GM18508 (cell line): ENCODE data around the gene KRT75.
"Not testable (repeated sequence)": the region's sequence is repeated elsewhere in the genome, so short reads cannot be mapped to it uniquely, and the experiment has no call there.

Experiments used
- ATAC-seq: cut with Tn5 transposase; IDR thresholded peaks from one replicate; pipeline ENCODE4 v1.9.1; 2021; ENCODE audit warnings: moderate number of reproducible peaks; ENCODE audit not compliant: insufficient read depth, unreplicated experiment

The KRT75 gene

GRCh38 chr12:52434081-52434733 lies at the start of gene KRT75:
Gene KRT75, minus strand, starts transcription at chr12:52434371. Its CDS starts 67 bp downstream, at chr12:52434304.
- no peak for ATAC-seq

DNA sequence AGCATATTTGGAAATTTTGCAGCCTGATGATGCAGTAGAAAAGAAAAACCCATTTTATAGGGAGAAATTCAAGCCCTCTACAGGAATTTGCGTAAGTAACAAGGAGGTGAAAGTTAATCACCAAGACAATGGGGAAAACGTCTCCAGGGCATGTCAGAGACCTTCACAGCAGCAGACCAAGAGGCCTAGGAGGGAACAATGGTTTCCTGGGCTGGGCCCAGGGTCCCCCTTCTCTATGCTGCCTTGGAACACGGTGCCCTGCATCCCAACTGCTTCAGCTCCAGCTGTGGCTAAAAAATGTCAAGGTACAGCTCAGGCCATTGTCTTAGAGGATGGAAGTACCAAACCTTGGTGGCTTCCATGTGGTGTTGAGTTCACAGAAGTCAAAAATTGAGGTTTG lies 45.9 kb upstream of the KRT75 start:
- ATAC-seq = no peak

DNA sequence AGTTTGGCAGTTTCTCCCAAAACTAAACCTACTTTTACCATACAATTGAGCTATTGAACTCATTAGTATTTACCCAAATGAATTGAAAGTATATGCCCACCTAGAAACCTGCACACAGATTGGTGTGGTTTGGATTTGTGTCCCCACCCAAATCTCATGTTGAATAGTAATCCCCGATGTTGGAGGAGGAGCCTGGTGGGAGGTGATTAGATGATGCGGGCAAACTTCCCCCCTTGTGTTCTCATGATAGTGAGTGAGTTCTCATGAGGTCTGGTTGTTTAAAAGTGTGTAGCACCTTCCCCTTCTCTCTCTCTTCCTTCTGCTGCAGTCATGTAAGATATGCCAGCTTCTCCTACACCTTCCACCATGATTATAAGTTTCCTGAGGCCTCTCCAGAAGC lies 43.5 kb upstream of the KRT75 start:
- ATAC-seq = no peak

- ATAC-seq = no peak
Measured at GRCh38 chr12:52474212-52474611, 40.0 kb upstream of the KRT75 start.

- ATAC-seq = no peak
Measured at GRCh38 chr12:52473768-52474167, 39.6 kb upstream of the KRT75 start, which contains the start of gene KRT6C. Gene KRT6C, minus strand, starts transcription at chr12:52473805. Its CDS starts 68 bp downstream, at chr12:52473737.

- no peak for ATAC-seq
Measured at GRCh38 chr12:52469853-52470252, 35.7 kb upstream of the KRT75 start.

DNA sequence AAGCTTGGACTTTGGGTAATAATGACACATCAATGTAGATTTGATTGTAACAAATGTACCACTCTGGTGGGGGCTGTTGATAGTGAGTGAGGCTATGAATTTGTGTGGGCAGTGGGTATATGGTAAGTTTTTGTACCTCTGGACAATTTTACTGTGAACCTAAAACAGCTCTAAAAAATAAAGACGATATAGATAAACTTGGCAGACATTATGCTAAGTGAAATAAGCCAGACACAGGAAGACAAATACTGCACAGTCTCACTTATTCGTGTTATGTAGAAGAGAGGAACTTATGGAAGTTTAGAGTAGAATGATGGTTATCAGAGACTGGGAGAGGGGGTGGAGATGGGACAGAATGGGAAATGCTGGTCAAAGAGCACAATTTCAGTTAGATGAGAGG lies 30.7 kb upstream of the KRT75 start:
- ATAC-seq = no peak

DNA sequence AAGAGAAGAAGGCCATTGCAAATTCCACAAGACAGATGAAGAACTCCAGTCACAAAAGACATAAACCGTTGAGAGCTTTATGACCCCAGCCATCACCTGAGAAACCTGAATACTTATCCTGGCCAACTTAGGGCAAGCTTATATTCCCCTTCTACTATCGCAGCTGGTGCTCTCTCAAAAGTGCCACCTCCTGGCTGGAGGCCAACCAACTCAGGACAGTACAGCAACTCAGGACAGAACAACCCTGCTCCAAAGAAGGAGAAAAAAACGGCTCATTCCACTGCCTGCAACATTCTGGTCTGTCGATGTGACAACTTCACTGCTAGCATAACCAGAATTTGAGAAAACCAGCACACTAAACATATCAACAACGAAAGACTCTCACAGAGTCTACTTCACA lies 27.5 kb upstream of the KRT75 start:
- ATAC-seq = no peak

- ATAC-seq = no peak
Measured at GRCh38 chr12:52458861-52459260, 24.7 kb upstream of the KRT75 start.

- ATAC-seq = no peak
Measured at GRCh38 chr12:52455821-52456220, 21.6 kb upstream of the KRT75 start.

GRCh38 chr12:52454411-52455201 lies 20.4 kb upstream of the KRT75 start:
- ATAC-seq = no peak

DNA sequence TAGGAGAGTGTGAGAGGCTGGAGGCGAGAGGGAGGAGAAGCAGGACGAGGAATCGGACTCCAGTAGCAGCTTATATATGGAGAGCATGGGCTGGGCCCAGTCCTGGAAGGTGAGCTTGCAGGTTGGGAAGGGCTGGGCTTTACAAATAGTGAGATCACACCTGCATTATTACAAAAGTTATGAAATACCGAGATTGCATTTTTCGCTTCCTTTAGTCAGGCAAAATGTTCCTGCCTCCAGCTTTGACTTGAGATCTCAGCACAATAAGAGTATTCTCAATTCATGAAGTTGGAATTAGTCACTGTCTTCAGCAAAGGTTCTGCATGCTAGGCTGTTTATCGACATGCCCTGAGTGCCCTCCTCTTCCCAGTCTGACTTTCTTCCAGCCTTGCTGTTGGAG lies 17.9 kb upstream of the KRT75 start, which contains the start of gene KRT6B:
Gene KRT6B (minus strand): TSS at position 46 of the 400 bp plus-strand sequence. CDS start 68 bp downstream, outside the sequence.
- no peak for ATAC-seq

DNA sequence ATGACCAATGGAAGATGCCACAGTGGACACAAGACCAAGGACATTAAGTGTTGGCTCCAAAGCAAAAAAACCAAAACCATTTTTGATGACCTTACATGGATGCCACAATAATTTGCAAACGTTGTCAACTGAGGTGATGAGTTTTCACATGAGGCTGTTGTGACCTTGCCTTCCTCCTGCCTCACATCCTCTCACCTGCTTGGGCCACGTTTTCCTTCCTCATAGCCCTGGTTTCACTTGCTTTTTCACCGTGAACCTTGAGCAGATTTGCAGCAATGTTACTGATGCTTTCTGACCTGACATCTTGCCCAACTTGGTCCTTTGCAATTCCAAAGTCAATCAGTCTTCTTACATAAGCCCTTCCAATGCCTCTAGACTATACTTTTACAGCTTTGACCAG lies 14.1 kb upstream of the KRT75 start:
- ATAC-seq = no peak

GRCh38 chr12:52447196-52447595 lies 13.0 kb upstream of the KRT75 start:
- ATAC-seq = not testable (repeated sequence)

DNA sequence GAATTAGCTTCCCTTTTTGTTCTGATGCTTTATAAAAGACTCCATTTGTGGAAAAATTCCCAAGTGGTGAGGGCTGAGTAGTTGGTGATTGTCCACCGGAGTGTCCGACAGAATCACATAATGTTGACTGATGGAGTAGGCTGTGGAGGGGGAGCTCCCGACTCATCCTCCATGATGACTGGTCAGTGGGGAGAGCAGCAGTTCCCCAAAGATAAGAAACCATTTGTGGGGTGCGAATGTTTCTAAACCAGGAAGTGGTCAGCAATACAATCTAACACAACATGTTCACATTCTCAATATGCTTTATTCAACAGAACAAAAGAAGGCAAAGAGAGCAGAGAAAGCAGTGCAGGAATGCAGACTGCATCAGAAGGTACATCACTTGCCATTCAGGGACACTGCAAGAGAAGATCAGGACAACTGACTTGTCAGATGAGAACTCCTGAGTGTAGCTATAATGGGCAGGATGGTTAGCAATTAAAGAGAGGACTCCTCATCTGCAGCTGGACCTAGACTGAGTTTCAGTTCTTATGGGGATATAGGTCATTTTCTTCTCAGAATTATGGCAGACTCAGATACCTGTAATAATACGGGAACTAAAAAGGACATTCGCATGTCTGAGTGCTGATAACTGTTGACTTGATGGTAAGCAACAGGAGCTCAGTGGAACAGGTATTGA lies 12.3 kb upstream of the KRT75 start:
- ATAC-seq = no peak

- no peak for ATAC-seq
Measured at GRCh38 chr12:52445876-52446275, 11.7 kb upstream of the KRT75 start.

- ATAC-seq = no peak
Measured at GRCh38 chr12:52444647-52445595, 10.8 kb upstream of the KRT75 start.

DNA sequence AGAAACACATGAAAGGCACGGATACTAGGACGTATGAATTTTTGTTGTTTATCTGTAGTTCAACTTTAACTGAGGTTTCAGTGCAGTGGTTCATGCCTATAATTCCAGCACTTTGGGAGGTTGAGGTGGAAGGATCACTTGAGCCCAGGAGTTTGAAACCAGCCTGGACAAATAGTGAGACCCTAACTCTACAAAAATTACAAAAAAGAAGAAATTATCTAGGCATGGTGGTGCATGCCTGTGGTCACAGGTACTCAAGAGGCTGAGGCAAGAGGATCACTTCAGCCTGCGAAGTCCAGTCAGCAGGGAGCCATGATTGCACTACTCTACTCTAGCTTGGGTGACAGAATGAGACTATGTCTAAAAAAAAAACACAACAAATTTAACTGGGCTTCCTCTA lies 9.8 kb upstream of the KRT75 start:
- no peak for ATAC-seq

DNA sequence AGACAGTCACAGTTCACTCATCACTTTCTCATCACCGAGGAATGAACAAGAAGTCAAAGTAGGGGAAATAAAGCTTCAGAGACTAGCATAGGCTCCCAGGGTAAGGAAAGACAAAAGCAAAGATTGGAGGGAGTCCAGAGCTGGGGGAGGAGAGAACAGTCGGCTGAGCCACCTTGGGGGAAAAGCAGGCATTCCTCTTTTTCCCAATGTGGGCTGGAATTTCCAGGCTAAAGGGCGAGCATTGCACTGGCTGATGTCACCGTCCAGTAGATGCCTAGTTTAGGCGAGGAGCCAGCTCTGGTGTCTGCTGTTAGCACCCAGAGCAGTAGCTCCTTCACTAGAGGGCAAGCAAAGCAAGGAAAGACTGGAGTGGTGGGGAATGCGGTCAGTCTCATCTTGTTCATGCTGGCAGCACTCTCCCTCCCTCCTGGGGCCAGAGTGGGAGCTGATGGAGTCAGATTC lies 8.5 kb upstream of the KRT75 start:
- no peak for ATAC-seq
